HEK293 (cell line): ENCODE results near the gene RNF6.

Source experiments
- ATF2 ChIP-seq: fragments of 450-650 bp; formaldehyde crosslinking; IDR thresholded peaks from 2 replicates; pipeline ENCODE4 v1.5.1; 2016; ENCODE audit warnings: missing biosample characterization, missing genetic modification characterization, low read depth
- CTCF ChIP-seq: fragments of 450-650 bp; formaldehyde crosslinking; IDR thresholded peaks from 2 replicates; pipeline ENCODE4 v1.5.1; 2016; ENCODE audit warnings: missing biosample characterization, missing genetic modification characterization
- MYNN ChIP-seq: fragments of 450-650 bp; formaldehyde crosslinking; IDR thresholded peaks from 2 replicates; pipeline ENCODE4 v1.5.1; 2016; ENCODE audit warnings: missing biosample characterization, missing genetic modification characterization, borderline replicate concordance
- OSR2 ChIP-seq: fragments of 450-650 bp; formaldehyde crosslinking; IDR thresholded peaks from 2 replicates; pipeline ENCODE4 v1.5.1; 2016; ENCODE audit warnings: missing biosample characterization, missing genetic modification characterization
- ZBTB26 ChIP-seq: fragments of 450-650 bp; formaldehyde crosslinking; optimal IDR thresholded peaks from 2 replicates; pipeline ENCODE3; 2016; ENCODE audit warnings: missing biosample characterization, mild to moderate bottlenecking, missing genetic modification characterization
- ZBTB44 ChIP-seq: fragments of 450-650 bp; IDR thresholded peaks from 2 replicates; pipeline ENCODE4 v1.5.1; 2018; ENCODE audit warnings: missing biosample characterization, mild to moderate bottlenecking, missing genetic modification characterization
- ZBTB49 ChIP-seq: fragments of 450-650 bp; formaldehyde crosslinking; IDR thresholded peaks from 2 replicates; pipeline ENCODE4 v1.5.1; 2016; ENCODE audit warnings: missing biosample characterization, missing genetic modification characterization, low read depth
- ZBTB8A ChIP-seq: fragments of 450-650 bp; formaldehyde crosslinking; IDR thresholded peaks from 2 replicates; pipeline ENCODE4 v1.5.1; 2016; ENCODE audit warnings: missing biosample characterization, missing genetic modification characterization
- ZNF112 ChIP-seq: fragments of 450-650 bp; formaldehyde crosslinking; IDR thresholded peaks from 2 replicates; pipeline ENCODE4 v1.5.0; 2017; ENCODE audit warnings: missing biosample characterization, missing genetic modification characterization
- ZNF138 ChIP-seq: fragments of 450-650 bp; formaldehyde crosslinking; IDR thresholded peaks from 2 replicates; pipeline ENCODE4 v1.5.1; 2016; ENCODE audit warnings: missing biosample characterization, missing genetic modification characterization, borderline replicate concordance
- ZNF366 ChIP-seq: fragments of 450-650 bp; formaldehyde crosslinking; conservative IDR thresholded peaks from 2 replicates; pipeline ENCODE4 v1.5.1; 2016; ENCODE audit warnings: missing biosample characterization, missing genetic modification characterization
- ZNF518A ChIP-seq: fragments of 450-650 bp; formaldehyde crosslinking; conservative IDR thresholded peaks from 2 replicates; pipeline ENCODE4 v1.5.1; 2016; ENCODE audit warnings: low read depth, missing biosample characterization, missing genetic modification characterization
- ZNF580 ChIP-seq: fragments of 450-650 bp; formaldehyde crosslinking; IDR thresholded peaks from 2 replicates; pipeline ENCODE4 v1.5.1; 2016; ENCODE audit warnings: missing biosample characterization, missing genetic modification characterization
- ZNF704 ChIP-seq: fragments of 450-650 bp; formaldehyde crosslinking; IDR thresholded peaks from 2 replicates; pipeline ENCODE4 v1.5.1; 2016; ENCODE audit warnings: missing biosample characterization, missing genetic modification characterization

- TF ChIP-seq CTCF (tag by site-specific recombination) (no peak), ZNF366 (tag by site-specific recombination) (no peak), ZNF138 (tag by site-specific recombination) (no peak), ZBTB44 (no peak), MYNN (tag by site-specific recombination) (no peak), ZBTB49 (tag by site-specific recombination) (no peak), ZNF704 (tag by site-specific recombination) (no peak), ZNF112 (tag by site-specific recombination) (no peak), ATF2 (tag by site-specific recombination) (no peak), ZNF580 (tag by site-specific recombination) (no peak), ZBTB8A (tag by site-specific recombination) (no peak), ZNF518A (tag by site-specific recombination) (no peak), ZBTB26 (no peak), OSR2 (tag by site-specific recombination) (no peak)
Observed at GRCh38 chr13:26246154-26246553, 24.0 kb upstream of the RNF6 start.
